Stimulated activated naive CD8-positive, alpha-beta T cell treated with anti-CD3 and anti-CD28 coated beads, Interleukin-15, amount 100 ng/mL, for 72 hours (primary cell): ENCODE data around the gene HSPG2.

Source experiments
- ATAC-seq: fragments of 150-1000 bp; cut with Tn5 transposase; 2 replicates; pipeline ENCODE4 v1.10.0; 2021; ENCODE audit warnings: mild to moderate bottlenecking, moderate library complexity
- DNase-seq, 2 donors: peaks; one replicate each; pipeline ENCODE4 v3.0.0; 2021 to 2022
- H3K27ac Mint-ChIP-seq, 2 donors: one replicate each; pipeline ENCODE4 v1.8.0; 2022; ENCODE audit warnings: mild to moderate bottlenecking in 2 of 2, mixed read lengths in 2 of 2, moderate library complexity in 2 of 2
- H3K27me3 Mint-ChIP-seq: one replicate; pipeline ENCODE4 v1.8.0; 2022; ENCODE audit warnings: mixed read lengths
- H3K4me1 Mint-ChIP-seq: one replicate; pipeline ENCODE4 v1.8.0; 2022; ENCODE audit warnings: mild to moderate bottlenecking, mixed read lengths
- H3K4me3 Mint-ChIP-seq, 2 donors: one replicate each; pipeline ENCODE4 v1.8.0; 2022; ENCODE audit warnings: mild to moderate bottlenecking in 2 of 2, mixed read lengths in 2 of 2, moderate library complexity in 1 of 2
- H3K9me3 Mint-ChIP-seq, 2 donors: one replicate each; pipeline ENCODE4 v1.8.0; 2022; ENCODE audit warnings: mixed read lengths in 2 of 2

The HSPG2 gene

DNA sequence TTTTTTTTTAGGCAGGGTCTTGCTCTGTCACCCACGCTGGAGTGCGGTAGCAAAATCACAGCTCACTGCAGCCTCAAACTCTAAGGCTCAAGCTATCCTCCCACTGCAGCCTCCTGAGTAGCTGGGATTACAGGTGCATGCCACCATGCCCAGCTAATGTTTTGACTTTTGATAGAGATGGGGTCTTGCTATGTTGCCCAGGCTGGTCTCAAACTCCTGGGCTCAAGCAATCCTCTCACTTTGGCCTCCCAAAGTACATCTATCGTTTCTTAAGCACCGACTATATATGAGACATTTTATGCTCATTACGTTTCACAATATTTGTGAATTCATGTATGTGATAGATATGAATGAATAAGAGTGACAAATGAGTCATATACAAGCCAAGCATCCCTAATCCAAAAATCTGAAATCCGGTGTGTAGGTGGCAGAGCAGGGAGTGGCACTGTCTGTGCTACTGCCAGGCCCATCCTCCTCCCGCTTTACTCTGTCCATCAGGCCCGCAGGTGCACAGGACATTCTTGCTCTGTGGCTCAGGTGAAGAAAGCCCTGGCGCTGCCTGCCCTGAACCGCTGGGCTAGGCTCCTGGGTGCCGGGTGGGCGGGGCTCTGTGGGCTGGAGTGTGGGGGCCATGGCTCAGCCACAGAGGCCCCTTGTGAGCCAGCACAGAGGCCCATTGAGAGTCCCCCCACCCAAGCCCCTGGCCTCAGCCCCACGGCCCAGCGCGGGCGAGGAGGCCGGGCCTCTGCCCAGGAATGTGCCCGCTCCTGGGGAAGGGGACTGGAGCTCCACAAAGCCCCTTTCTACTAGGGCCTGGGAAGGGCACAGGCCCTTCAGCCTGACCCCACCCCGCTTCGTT lies 45.3 kb downstream of the HSPG2 start:
- no peak overlapping the region for H3K4me3 Mint-ChIP-seq
- H3K9me3 Mint-ChIP-seq: no peaks in the 10 kb centered on the region

DNA sequence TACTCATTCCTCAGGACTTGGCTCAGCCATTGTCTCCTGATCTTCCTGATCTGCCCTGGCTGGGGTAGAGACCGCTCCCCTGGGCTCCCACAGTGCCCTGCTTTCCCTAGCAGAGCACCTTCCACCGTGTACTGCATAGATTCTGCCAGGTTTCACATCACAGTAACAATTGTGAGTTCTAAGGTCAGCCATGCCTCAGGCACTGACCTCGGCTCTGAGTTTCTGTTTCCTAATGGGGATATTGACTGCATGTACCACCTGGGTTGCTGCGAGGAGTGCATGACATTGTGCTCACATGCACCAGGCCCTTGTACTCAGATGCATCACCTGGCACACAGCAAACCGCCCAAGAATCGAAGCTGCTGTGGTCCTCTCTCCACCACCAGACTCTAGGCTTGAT lies 46.0 kb downstream of the HSPG2 start:
- no peaks in the 10 kb centered on the region for H3K9me3 Mint-ChIP-seq

More for the DNA sequence above, 45.3 kb downstream of the HSPG2 start:
- ATAC-seq (no peak), DNase-seq (no peak)
- Mint-ChIP-seq H3K4me1 (no peaks in the 10 kb centered on the region), H3K27me3 (no peaks in the 10 kb centered on the region), H3K27ac (no peak overlapping the region)

DNA sequence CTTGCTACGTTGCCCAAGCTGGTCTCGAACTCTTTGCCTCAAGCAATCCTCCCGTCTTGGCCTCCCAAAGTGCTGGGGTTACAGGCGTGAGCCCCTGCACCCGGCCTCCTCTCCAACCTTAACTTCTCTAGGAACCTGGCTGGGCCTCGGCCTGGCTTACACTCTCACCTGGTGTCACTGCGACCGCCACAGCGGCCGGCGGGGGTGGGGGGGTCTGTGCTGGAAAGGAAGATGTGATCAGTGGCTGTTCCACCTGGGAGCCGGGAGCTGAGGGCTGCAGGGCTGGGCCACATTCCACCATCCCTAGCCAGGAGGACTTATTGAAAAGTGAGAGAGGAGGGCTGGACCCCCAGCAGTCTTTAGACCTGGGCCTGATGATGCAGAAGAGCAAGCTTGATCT lies 48.6 kb downstream of the HSPG2 start:
- DNase-seq (no peak), ATAC-seq (no peak)
- Mint-ChIP-seq H3K9me3 (no peaks in the 10 kb centered on the region), H3K27me3 (no peaks in the 10 kb centered on the region), H3K27ac (no peak overlapping the region), H3K4me3 (no peak overlapping the region), H3K4me1 (no peaks in the 10 kb centered on the region)

More for the DNA sequence above, 46.0 kb downstream of the HSPG2 start:
- no peak for ATAC-seq
- Mint-ChIP-seq H3K27ac (peak overlapping the region in 1 of 2 donors; percentile 31), H3K4me3 (no peak overlapping the region), H3K4me1 (no peaks in the 10 kb centered on the region), H3K27me3 (no peaks in the 10 kb centered on the region)
- DNase-seq: no peak

DNA sequence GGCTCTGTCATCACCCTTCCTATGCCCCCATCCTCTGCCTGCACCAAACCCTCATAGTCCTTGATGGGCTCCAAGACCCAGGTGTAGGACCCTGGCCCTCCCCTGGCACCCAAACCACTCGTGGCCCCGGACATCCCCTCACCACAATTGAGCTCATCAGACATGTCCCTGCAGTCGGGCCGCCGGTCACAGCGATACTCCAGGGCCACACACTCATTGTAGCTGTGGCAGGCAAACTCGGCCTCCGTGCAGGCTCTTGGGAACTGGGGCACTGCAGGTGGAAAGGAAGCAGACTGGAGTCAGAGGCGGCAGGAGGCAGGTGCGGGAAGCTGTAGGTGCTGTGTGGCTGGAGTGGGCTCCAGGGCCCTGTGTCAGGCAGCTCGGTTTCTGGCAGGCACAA lies 49.3 kb downstream of the HSPG2 start:
- Mint-ChIP-seq H3K27me3 (no peaks in the 10 kb centered on the region), H3K4me3 (no peak overlapping the region), H3K27ac (no peak overlapping the region), H3K4me1 (no peaks in the 10 kb centered on the region), H3K9me3 (no peaks in the 10 kb centered on the region)
- DNase-seq: no peak
- no peak for ATAC-seq

DNA sequence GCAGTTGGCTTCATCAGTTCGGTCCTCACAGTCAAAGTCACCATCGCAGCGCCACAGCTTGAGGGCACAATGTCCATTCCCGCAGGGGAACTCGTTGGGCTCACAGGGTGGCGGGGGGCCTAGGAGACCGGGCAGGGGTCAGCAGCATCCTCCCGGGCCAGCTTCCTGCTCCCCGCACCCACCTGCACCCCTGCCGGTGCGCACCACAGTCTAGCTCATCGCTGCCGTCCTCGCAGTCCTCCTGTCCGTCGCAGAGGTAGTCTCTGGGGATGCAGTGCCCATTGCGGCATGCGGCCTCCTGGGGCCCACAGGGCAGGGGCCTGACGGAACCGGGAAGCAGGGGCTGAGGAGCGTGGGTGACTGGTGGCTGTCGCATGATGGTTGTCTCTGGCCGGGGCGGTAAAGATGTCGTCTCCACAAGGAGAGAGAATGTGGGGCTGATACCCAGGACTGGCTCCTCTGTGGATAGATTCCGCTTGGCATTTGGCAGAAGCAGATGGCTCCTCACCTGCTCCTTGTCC lies 49.8 kb downstream of the HSPG2 start:
- DNase-seq: no peak
- Mint-ChIP-seq H3K27ac (no peak overlapping the region), H3K9me3 (no peaks in the 10 kb centered on the region), H3K4me1 (no peaks in the 10 kb centered on the region), H3K4me3 (no peak overlapping the region), H3K27me3 (no peaks in the 10 kb centered on the region)
- no peak for ATAC-seq

DNA sequence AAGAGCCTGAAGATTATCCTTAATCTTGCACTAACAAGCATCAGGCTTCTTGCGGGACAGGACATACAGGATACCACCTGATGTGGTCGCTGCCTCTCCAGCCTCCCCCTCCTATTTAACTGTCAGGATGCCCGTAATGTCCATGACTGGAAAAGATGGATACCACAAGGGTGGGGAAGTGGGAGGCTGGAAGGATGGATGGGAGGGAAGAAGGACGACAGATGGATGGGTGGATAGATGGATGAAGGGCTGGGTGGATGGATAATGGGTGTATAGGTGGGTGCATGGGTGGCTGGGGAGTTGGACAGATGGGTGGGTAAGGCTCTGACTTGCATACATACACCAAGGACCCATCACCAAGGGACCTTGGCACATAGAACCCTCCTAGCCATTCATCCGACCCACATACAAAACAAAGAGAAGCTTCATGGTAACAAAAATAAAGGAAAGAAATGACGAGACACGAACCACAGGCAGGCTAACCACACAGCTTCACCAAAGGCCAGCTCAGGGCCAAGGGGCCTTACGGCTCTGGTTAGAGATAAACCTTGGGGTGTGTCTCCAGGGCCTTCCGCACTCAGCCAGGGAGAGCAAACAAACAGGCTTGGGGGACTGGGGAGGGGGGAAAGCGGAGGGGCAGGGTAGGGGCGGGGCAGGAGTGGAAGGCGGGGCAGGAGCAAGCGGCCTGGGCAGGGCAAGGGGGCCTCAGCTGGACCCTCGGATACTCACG lies 50.5 kb downstream of the HSPG2 start:
- Mint-ChIP-seq H3K9me3 (no peaks in the 10 kb centered on the region), H3K4me3 (no peak overlapping the region), H3K27me3 (no peaks in the 10 kb centered on the region), H3K27ac (no peak overlapping the region), H3K4me1 (no peaks in the 10 kb centered on the region)
- DNase-seq (no peak), ATAC-seq (no peak)

DNA sequence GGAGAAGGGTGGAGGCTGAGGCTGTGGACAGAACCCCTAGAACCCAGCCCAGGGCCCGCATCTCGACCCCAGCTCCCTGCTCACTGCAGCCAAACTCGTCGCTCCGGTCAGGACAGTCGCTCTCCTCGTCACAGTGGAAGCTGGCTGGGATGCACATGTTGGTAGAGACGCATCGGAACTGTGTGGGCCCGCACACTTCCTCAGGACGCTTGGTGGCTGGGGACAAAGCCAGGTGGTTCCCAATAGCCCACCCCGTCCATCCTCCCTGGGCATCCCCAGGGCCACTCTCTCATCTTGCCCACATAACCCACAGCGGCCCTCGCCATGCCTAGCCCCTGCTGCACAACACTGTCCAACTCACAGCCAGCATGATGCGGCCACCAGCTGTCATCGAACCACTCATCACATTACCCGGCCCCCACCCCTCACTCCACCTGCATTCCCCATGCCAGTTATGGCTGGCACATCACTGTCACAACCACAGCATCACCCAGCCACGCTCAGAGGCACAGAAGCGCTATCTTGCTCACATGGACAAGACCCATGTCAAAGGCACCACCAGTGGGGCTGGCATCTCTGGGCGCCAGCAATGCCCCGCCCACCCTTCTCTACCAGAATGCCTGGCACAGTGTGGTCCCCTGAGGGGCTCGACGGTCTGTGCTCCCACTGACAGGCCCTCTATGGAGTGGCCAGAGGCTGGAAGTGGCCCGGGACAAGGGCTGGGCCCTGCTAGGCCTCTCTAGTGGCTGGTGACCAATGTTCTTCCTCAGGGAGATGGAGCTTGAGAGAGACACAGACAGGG lies 51.7 kb downstream of the HSPG2 start:
- Mint-ChIP-seq H3K27ac (no peak overlapping the region), H3K4me1 (no peaks in the 10 kb centered on the region), H3K27me3 (no peaks in the 10 kb centered on the region), H3K4me3 (no peak overlapping the region), H3K9me3 (no peaks in the 10 kb centered on the region)
- ATAC-seq (no peak), DNase-seq (no peak)

DNA sequence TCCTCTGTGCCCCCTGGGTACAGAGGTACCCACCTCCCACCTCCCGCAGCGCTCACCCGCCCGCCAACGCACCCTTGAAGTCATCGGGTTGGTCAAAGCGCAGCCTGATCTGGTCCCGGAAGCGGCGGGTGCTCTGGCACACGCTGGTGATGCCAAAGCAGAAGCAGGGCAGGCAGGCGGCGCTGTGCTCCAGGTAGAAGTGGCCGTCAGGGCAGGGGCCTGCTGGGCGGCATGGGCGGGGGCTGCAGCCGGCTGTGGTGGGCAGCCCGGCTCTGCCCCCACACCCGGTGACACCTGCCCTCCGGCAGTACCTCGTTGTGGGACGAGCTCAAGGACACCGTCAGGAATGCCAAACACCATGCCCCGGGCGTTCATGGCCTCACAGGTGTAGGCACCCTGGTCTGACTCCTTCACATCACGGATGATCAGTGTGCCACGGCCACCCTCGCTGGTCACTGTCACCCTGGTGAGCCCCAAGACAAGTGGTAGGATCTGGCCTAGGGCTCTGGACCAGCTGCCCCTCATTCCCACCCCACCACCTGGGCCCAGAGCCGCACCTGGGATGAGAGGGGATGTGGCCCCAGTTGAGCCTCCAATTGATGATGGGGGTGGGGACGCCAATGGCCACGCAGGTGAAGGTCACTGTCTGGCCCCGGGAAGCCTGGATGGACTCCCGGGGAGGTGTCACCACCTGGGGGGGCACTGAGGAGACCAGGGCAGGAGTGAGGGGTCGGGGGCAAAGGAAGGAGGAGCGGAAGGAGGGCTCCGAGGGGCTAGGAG lies 52.5 kb downstream of the HSPG2 start:
- Mint-ChIP-seq H3K4me3 (no peak overlapping the region), H3K27ac (no peak overlapping the region), H3K27me3 (no peaks in the 10 kb centered on the region), H3K9me3 (no peaks in the 10 kb centered on the region), H3K4me1 (no peaks in the 10 kb centered on the region)
- DNase-seq (no peak), ATAC-seq (no peak)

DNA sequence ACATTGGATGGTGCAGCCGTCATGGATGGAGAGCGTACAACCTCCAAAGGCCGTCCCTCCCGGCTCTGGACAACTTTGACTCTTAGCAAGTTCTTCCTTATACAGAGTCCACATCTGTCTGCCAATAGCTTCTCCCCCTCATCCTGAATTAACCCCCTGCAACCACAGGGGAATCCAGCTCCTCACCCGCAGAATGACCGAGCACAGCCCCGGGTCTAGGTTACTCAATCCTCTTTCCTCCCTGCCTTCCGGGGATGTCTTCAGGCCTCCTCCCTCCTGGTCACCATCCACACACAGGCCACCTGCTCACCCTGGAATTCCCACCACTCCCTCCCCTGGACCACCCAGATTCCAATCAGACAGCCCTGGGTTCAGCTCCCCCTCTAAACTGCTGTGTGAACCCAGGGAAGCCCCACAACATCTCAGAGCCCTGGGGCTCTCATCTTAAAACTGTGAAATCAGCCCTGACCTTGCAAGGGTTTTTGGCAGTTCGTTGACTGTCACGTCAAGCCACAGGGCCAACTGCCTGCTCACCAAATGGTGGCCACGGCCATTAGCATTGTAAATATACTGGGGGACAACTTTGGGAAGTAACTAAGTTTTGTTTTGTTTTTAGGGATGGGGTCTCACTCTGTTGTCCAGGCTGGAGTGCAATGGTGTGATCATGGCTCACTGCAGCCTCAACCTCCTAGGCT lies 54.2 kb downstream of the HSPG2 start:
- no peak for DNase-seq
- Mint-ChIP-seq H3K4me1 (no peaks in the 10 kb centered on the region), H3K4me3 (no peak overlapping the region), H3K27ac (no peak overlapping the region), H3K27me3 (no peaks in the 10 kb centered on the region), H3K9me3 (no peaks in the 10 kb centered on the region)
- no peak for ATAC-seq

DNA sequence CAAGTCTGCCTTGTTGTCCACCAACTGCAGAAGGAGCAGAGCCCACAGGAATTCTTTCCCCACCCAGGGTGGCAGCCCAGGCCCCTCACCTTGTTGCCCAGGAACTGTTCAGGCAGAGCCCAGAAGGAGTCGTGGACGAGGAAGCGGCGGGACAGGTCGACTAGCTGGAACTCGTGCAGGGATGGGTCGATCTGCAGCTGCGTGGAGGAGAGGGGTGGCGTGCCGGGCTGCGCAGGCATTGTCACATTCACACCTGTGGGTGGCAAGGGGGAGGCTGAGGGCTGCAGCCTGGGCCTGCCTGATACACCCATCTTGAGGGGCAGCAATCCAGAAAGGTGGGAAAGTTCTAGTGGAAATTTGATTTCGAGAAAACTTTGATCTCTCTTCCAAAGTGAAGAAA lies 55.9 kb downstream of the HSPG2 start:
- no peak for DNase-seq
- no peak overlapping the region for H3K27ac Mint-ChIP-seq
- H3K9me3 Mint-ChIP-seq: no peaks in the 10 kb centered on the region
- H3K4me3 Mint-ChIP-seq: no peak overlapping the region
- no peaks in the 10 kb centered on the region for H3K4me1 Mint-ChIP-seq
- ATAC-seq: no peak
- no peaks in the 10 kb centered on the region for H3K27me3 Mint-ChIP-seq

DNA sequence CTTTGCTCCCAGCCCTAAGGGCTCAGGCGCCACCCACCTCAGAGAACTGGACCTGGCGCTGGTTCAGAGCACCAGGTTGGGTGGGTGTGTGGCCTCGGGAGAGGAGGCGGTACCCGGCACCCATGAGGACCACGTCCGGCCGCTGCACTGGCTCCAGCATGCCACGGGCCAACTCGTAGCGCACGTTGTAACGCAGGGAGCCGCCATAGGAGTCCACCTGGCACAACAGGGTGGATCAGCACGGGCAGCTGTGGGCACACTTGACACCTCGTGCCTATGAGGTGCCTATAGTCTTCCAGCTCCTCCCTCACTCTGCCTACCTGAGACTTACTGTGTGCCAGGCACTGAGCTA lies 56.5 kb downstream of the HSPG2 start:
- H3K4me3 Mint-ChIP-seq: no peak overlapping the region
- DNase-seq: no peak
- no peaks in the 10 kb centered on the region for H3K9me3 Mint-ChIP-seq
- no peaks in the 10 kb centered on the region for H3K27me3 Mint-ChIP-seq
- no peaks in the 10 kb centered on the region for H3K4me1 Mint-ChIP-seq
- H3K27ac Mint-ChIP-seq: no peak overlapping the region
- ATAC-seq: no peak

DNA sequence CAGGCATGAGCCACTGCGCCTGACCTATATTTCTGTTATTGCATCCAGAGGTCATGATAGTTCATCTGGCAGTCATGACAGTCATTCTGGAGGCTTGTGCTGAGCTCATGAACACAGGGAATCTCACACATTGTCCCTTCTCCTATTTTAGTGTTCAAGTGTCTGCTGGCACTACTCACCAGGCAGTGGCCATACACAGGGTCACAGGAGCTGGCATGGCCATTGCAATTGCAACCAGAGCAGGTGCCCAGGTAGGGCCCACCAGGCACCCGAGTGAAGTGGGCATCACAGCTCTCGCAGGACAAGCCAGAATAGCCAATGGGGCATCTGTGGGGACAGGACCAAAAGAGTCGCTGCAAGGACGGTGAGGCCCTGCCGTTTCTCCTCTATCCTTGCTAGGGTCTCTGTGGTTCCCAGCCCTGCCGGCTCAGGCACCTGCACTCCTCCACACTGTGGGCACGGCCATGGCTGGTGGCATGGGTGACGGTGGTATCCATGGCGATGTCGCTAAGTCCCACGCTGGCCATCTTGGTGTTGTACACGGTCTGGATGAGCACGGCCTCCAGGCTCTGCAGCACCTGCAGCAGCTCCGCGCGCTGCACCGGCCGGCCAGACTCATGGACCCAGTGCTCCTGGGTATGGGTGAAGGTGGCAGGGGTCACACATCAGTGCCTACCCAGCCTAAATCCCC lies 57.0 kb downstream of the HSPG2 start:
- ATAC-seq (no peak), DNase-seq (no peak)
- H3K27me3 Mint-ChIP-seq: no peaks in the 10 kb centered on the region
- no peak overlapping the region for H3K4me3 Mint-ChIP-seq
- no peak overlapping the region for H3K27ac Mint-ChIP-seq
- no peaks in the 10 kb centered on the region for H3K9me3 Mint-ChIP-seq
- H3K4me1 Mint-ChIP-seq: no peaks in the 10 kb centered on the region

DNA sequence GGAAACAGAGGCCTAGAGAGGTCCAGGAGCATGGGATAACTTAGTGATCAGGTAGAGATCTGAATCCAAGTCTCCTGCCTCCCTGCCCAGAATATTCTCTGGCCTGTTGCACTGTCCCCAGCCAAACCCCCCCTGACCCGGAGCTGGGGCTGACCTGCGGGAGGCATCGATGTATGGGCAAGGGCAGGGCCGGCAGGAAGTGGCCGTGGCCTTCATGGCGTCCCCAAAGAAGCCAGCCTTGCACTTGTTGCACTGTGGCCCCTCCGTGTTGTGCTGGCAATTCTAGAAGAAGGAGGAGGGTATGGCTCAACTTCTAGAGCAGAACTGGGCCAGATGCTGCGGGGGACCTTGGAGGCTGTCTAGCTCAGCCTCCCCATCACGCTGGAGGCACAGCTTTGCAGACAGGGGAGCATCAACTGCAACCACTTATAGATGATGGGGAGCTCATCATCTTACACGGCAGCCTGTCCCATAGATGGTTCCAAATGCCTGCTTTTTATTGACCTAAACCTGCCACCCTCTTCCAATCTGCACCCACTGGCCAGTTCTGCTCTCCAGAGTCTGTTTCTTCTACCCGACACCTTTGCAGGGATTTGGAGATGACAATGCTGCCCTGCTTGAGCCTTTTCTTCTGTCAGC lies 58.2 kb downstream of the HSPG2 start:
- Mint-ChIP-seq H3K4me1 (no peaks in the 10 kb centered on the region), H3K27ac (no peak overlapping the region), H3K4me3 (no peak overlapping the region), H3K9me3 (no peaks in the 10 kb centered on the region), H3K27me3 (no peaks in the 10 kb centered on the region)
- ATAC-seq (no peak), DNase-seq (no peak)
